Naive thymus-derived CD4-positive, alpha-beta T cell (primary cell): ENCODE results near the gene SNX24. TPM values are rescaled to one million over a fixed set of nuclear protein-coding genes. Genes with fewer than 3 reads are reported as not detected.

Source experiments
- ATAC-seq: fragments of 150-1000 bp; cut with Tn5 transposase; 2 replicates; pipeline ENCODE4 v1.10.0; 2021; ENCODE audit warnings: mild to moderate bottlenecking, moderate library complexity
- CTCF ChIA-PET: fragments of 350-600 bp; sonication (Branson Sonifier 250); formaldehyde crosslinking; loops from one replicate; lab custom pipeline; 2021; ENCODE audit warnings: antibody characterized with exemption; lab: Charles Lee
- POLR2A ChIA-PET: fragments of 350-600 bp; sonication (Branson Sonifier 250); formaldehyde crosslinking; loops from one replicate; lab custom pipeline; 2021; ENCODE audit warnings: antibody characterized with exemption, inconsistent platforms; lab: Charles Lee
- DNase-seq, 9 donors: peaks; one replicate each; pipeline versions ENCODE4 v3.0.0 to v3.0.0-alpha.2; 2020 to 2022; ENCODE audit warnings: mixed read lengths in 1 of 9
- H3K27ac ChIP-seq: one replicate; pipeline ENCODE4 v1.7.0; 2013; ENCODE audit warnings: mild to moderate bottlenecking, low read depth, low read length, moderate library complexity
- H3K27me3 ChIP-seq, 2 donors: one replicate each; pipeline ENCODE4 v1.7.0; 2013; ENCODE audit warnings: low read length in 2 of 2, mild to moderate bottlenecking in 2 of 2, moderate library complexity in 2 of 2; ENCODE audit not compliant: control insufficient read depth in 2 of 2, insufficient read depth in 2 of 2
- H3K36me3 ChIP-seq, 3 experiments: 1 replicate in 2 of 3; 2 replicates in 1 of 3; pipeline ENCODE4 v1.7.0; 2013; ENCODE audit warnings: low read length in 3 of 3, mild to moderate bottlenecking in 3 of 3, moderate library complexity in 1 of 3; ENCODE audit not compliant: insufficient read depth in 3 of 3, control insufficient read depth in 2 of 3
- H3K4me1 ChIP-seq, 2 donors: one replicate each; pipeline ENCODE4 v1.7.0; 2013; ENCODE audit warnings: low read length in 2 of 2, mild to moderate bottlenecking in 2 of 2, moderate library complexity in 1 of 2; ENCODE audit not compliant: control insufficient read depth in 2 of 2, insufficient read depth in 2 of 2
- H3K4me3 ChIP-seq: 2 replicates; pipeline ENCODE4 v1.7.0; 2013; ENCODE audit warnings: mild to moderate bottlenecking, low read length
- H3K9me3 ChIP-seq, 3 experiments: 1 replicate in 2 of 3; 2 replicates in 1 of 3; pipeline ENCODE4 v1.7.0; 2013; ENCODE audit warnings: low read length in 3 of 3; ENCODE audit not compliant: control insufficient read depth in 2 of 3
- H3K27ac Mint-ChIP-seq, 9 donors: one replicate each; pipeline ENCODE4 v1.8.0; 2020 to 2022; ENCODE audit warnings: mixed read lengths in 9 of 9, mild to moderate bottlenecking in 8 of 9, moderate library complexity in 5 of 9, inconsistent platforms in 2 of 9
- H3K27me3 Mint-ChIP-seq, 5 donors: one replicate each; pipeline ENCODE4 v1.8.0; 2021 to 2022; ENCODE audit warnings: mixed read lengths in 5 of 5, mild to moderate bottlenecking in 1 of 5
- H3K36me3 Mint-ChIP-seq, 5 donors: one replicate each; pipeline ENCODE4 v1.8.0; 2020 to 2022; ENCODE audit warnings: mixed read lengths in 5 of 5, mild to moderate bottlenecking in 3 of 5, inconsistent platforms in 1 of 5
- H3K4me1 Mint-ChIP-seq, 7 donors: one replicate each; pipeline ENCODE4 v1.8.0; 2020 to 2022; ENCODE audit warnings: mixed read lengths in 7 of 7, mild to moderate bottlenecking in 3 of 7, inconsistent platforms in 1 of 7
- H3K4me3 Mint-ChIP-seq, 10 donors: one replicate each; pipeline ENCODE4 v1.8.0; 2020 to 2022; ENCODE audit warnings: mild to moderate bottlenecking in 10 of 10, mixed read lengths in 10 of 10, moderate library complexity in 6 of 10, inconsistent platforms in 2 of 10
- H3K9me3 Mint-ChIP-seq, 11 donors: one replicate each; pipeline ENCODE4 v1.8.0; 2020 to 2022; ENCODE audit warnings: mixed read lengths in 11 of 11, mild to moderate bottlenecking in 4 of 11, inconsistent platforms in 1 of 11, moderate library complexity in 1 of 11
- intact Hi-C, 2 donors: fragments of 100-400 bp; cut with micrococcal nuclease; formaldehyde crosslinking; loops; one replicate each; pipeline ENCODE4 v1.15.1; 2023
- polyA plus RNA-seq, 2 donors: library from polyadenylated mRNA; unstranded; fragments of 300-500 nt; fragmentation: Illumina TruSeq; gene quantifications; one replicate each; pipeline ENCODE4 v1.2.3, GENCODE V29; 2021
- total RNA-seq, 6 experiments: library from RNA in 5 of 6; stranded (reverse) in 5 of 6; gene quantifications; 1 replicate in 5 of 6; 2 replicates in 1 of 6; pipeline ENCODE4 v1.2.3 and lab custom pipeline; 2021 to 2026

Gene SNX24
- total and polyA plus RNA-seq, 7 experiments from 2014 or later, result 1.2 to 3.5 (median 2.1) TPM

DNA sequence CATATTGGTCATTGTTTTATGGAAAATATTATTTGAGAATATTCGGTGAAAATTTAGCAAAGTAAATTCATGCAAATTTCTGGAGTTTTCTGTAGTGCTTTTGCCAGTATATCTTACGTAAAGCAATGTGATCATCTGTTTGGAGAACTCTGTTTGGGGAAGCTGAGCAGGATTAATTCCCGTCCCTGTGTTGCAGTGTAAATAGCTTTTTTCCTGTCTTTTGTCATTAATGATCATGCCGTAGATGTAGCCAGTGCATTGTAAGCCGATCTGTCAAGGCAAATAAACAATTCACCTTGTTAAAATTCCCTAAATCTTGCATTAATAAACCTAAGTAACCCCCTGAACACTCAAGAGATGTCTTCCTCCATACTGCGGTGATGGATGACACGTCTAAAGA lies 151.9 kb downstream of the SNX24 start:
- intact Hi-C loops, result loop anchor here in 1 of 2 donors (10.0 kb wide), 1 partner anchor 802 kb away; no protein-coding TSS in a partner anchor
- Mint-ChIP-seq H3K27me3 (peaks cover 0 to 4% (median 0%) of the 10 kb centered on the region in 5 donors), H3K4me1 (no peaks in the 10 kb centered on the region), H3K27ac (no peak overlapping the region), H3K9me3 (no peaks in the 10 kb centered on the region), H3K4me3 (no peak overlapping the region), H3K36me3 (peaks cover 0 to 4% (median 0%) of the 10 kb centered on the region in 5 donors)
- Histone ChIP-seq H3K36me3 (no peaks in the 10 kb centered on the region), H3K27me3 (no peaks in the 10 kb centered on the region), H3K27ac (no peak overlapping the region), H3K9me3 (no peaks in the 10 kb centered on the region), H3K4me3 (no peak overlapping the region), H3K4me1 (no peaks in the 10 kb centered on the region)
- CTCF ChIA-PET, result no interaction called here
- ATAC-seq (no peak), DNase-seq (no peak)
- POLR2A ChIA-PET, result no interaction called here

DNA sequence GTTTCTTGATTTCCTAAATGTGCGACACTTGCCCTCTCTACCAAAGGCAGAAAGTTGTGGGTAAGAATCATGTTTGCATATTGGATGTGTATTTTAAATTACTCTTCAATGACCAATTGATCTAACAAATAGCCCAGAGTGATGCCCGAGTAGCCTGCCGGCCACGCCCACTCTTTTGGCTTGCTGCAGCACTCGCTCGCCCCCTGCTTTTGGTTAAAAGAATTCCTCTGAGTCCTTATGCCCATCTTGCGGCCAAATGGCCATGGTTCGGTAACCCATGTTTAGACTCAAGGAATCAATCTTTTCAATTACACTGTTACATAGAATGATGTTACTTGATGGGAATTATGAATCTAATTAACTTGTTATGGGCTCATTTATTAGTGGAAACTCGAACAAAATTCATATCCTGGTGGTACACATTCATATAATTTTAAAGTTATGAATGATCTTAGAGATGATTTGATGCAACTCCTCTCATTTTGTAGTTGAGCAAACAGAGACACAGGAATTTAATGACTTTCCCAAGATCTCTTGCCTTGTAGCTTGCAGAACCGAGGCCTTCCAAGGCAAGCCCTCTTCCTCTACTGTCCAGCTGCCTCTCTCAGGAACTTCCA lies 154.6 kb downstream of the SNX24 start:
- no peak overlapping the region for H3K4me3 ChIP-seq
- peaks cover 0 to 7% (median 0%) of the 10 kb centered on the region in 5 donors for H3K36me3 Mint-ChIP-seq
- H3K36me3 ChIP-seq, result no peaks in the 10 kb centered on the region
- H3K27me3 ChIP-seq, result no peaks in the 10 kb centered on the region
- DNase-seq (peak in 4 of 9 donors; percentile 0 to 21 (median 4)), ATAC-seq (peak; percentile 54)
- no peak overlapping the region for H3K27ac ChIP-seq
- H3K27ac Mint-ChIP-seq, result no peak overlapping the region
- no peaks in the 10 kb centered on the region for H3K9me3 Mint-ChIP-seq
- POLR2A ChIA-PET, result no interaction called here
- intact Hi-C loops, result loop anchor here (5.0 to 10.0 kb wide), 3 partner anchors 295 to 805 kb away; no protein-coding TSS in a partner anchor
- CTCF ChIA-PET, result no interaction called here
- H3K4me1 ChIP-seq, result no peaks in the 10 kb centered on the region
- H3K4me3 Mint-ChIP-seq, result no peak overlapping the region
- H3K9me3 ChIP-seq, result no peaks in the 10 kb centered on the region
- H3K4me1 Mint-ChIP-seq, result no peaks in the 10 kb centered on the region
- peaks cover 0 to 4% (median 0%) of the 10 kb centered on the region in 5 donors for H3K27me3 Mint-ChIP-seq

DNA sequence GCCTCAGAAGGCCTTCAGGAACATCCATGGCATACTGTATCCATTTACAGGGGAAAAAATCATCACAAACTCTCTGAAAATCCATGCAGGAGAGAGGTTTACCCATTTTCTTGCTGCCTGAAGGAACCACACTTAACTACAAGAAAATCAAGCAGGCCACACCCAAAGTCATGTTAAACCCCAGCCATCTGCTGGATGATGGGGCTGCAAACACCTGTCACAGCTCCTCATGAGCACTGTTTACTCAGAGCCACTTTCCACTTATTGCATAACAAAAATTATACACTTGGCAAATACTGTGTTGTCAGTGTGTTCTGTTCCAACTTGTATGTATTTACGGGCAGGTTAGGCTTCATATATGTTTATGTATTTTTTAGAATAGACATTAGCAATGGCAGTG lies 155.3 kb downstream of the SNX24 start:
- H3K9me3 Mint-ChIP-seq, result no peaks in the 10 kb centered on the region
- ChIA-PET CTCF (no interaction called here), POLR2A (no interaction called here)
- ATAC-seq, result no peak
- no peak overlapping the region for H3K4me3 Mint-ChIP-seq
- peaks cover 0 to 7% (median 0%) of the 10 kb centered on the region in 5 donors for H3K36me3 Mint-ChIP-seq
- no peak overlapping the region for H3K27ac Mint-ChIP-seq
- Histone ChIP-seq H3K27me3 (no peaks in the 10 kb centered on the region), H3K4me3 (no peak overlapping the region), H3K4me1 (no peaks in the 10 kb centered on the region), H3K9me3 (no peaks in the 10 kb centered on the region), H3K27ac (no peak overlapping the region), H3K36me3 (no peaks in the 10 kb centered on the region)
- H3K4me1 Mint-ChIP-seq, result no peaks in the 10 kb centered on the region
- H3K27me3 Mint-ChIP-seq, result peaks cover 0 to 4% (median 0%) of the 10 kb centered on the region in 5 donors
- DNase-seq, result no peak
- intact Hi-C loops, result loop anchor here (5.0 to 10.0 kb wide), 2 partner anchors 296 to 498 kb away; no protein-coding TSS in a partner anchor

DNA sequence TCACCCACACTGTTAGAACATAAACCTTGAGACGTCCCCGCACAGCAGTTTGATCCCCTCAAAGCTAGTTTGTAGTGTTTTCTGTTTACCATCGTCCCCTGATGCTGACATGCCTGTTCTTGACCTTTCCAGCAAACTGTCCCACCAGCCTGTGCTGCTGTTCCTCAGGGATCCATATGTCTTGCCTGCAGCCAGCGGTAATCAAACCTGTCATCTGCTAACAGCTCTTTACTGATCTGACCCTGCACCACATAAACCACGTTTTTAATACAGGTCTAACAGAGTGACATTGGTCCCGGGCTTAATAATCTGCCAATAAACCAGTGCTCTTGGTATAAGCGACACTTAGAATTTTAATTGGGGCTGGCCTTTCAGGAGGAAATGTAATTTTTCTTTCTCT lies 156.4 kb downstream of the SNX24 start:
- Mint-ChIP-seq H3K4me3 (no peak overlapping the region), H3K9me3 (no peaks in the 10 kb centered on the region), H3K36me3 (peaks cover 0 to 7% (median 0%) of the 10 kb centered on the region in 5 donors), H3K27me3 (peaks cover 0 to 4% (median 0%) of the 10 kb centered on the region in 5 donors), H3K27ac (no peak overlapping the region), H3K4me1 (no peaks in the 10 kb centered on the region)
- Histone ChIP-seq H3K4me1 (no peaks in the 10 kb centered on the region), H3K9me3 (no peaks in the 10 kb centered on the region), H3K36me3 (no peaks in the 10 kb centered on the region), H3K27me3 (no peaks in the 10 kb centered on the region), H3K27ac (no peak overlapping the region), H3K4me3 (no peak overlapping the region)
- POLR2A ChIA-PET, result no interaction called here
- ATAC-seq (no peak), DNase-seq (no peak)
- CTCF ChIA-PET, result no interaction called here
- intact Hi-C loops, result loop anchor here (5.0 to 10.0 kb wide), 2 partner anchors 297 to 500 kb away; no protein-coding TSS in a partner anchor

DNA sequence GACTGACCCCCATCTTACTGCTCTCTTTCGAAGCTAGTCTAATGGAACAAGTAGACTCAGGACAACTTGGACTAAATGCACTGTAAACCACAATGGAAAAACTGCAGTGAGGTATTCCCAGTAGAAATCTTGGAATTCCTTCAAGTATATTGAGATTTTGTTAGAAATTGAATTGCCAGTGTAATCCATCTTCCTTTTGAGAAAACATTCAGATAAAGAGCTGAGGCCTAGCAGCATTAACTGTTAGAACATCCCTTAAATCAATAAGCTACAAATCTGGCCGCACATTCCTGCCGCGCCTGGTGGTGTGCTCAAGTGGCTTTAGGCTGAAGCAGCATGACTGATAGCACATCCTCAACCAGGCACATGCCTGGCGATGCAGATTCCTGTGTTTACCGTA lies 161.8 kb downstream of the SNX24 start:
- intact Hi-C loops, result loop anchor here in 1 of 2 donors (10.0 kb wide), 1 partner anchor 302 kb away; no protein-coding TSS in a partner anchor
- ChIA-PET POLR2A (no interaction called here), CTCF (no interaction called here)
- ATAC-seq, result no peak
- Mint-ChIP-seq H3K36me3 (peaks cover 0 to 4% (median 0%) of the 10 kb centered on the region in 5 donors), H3K4me3 (no peak overlapping the region), H3K4me1 (no peaks in the 10 kb centered on the region), H3K27me3 (no peaks in the 10 kb centered on the region), H3K27ac (no peak overlapping the region), H3K9me3 (peaks cover 0 to 3% (median 0%) of the 10 kb centered on the region in 11 donors)
- H3K27ac ChIP-seq, result no peak overlapping the region
- no peaks in the 10 kb centered on the region for H3K9me3 ChIP-seq
- no peaks in the 10 kb centered on the region for H3K36me3 ChIP-seq
- no peaks in the 10 kb centered on the region for H3K4me1 ChIP-seq
- no peak for DNase-seq
- no peaks in the 10 kb centered on the region for H3K27me3 ChIP-seq
- H3K4me3 ChIP-seq, result no peak overlapping the region

DNA sequence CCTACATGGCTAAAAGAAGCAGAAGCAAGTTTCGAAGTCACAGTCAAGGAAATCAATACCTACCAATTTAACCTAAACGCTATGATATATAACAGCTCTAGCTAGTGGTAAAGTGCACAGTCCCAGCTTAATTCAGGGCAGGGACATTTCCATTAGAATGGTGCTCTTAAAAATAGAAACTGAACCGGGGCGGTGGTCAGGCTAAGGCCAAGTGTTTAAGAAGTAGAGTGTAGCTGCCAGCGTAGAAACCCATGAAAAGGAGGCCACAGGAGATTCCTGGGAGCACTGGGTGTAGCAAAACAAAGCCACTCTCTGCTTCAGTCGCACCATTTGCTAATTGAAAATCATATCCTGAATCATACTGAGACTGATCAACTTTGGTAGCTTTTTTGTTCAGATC lies 162.3 kb downstream of the SNX24 start:
- H3K9me3 ChIP-seq, result no peaks in the 10 kb centered on the region
- H3K36me3 ChIP-seq, result no peaks in the 10 kb centered on the region
- H3K27ac ChIP-seq, result no peak overlapping the region
- ChIA-PET CTCF (no interaction called here), POLR2A (no interaction called here)
- no peak overlapping the region for H3K4me3 Mint-ChIP-seq
- no peaks in the 10 kb centered on the region for H3K4me1 Mint-ChIP-seq
- ATAC-seq (no peak), DNase-seq (no peak)
- H3K27me3 Mint-ChIP-seq, result no peaks in the 10 kb centered on the region
- H3K27ac Mint-ChIP-seq, result no peak overlapping the region
- H3K4me1 ChIP-seq, result no peaks in the 10 kb centered on the region
- no peaks in the 10 kb centered on the region for H3K27me3 ChIP-seq
- peaks cover 0 to 4% (median 0%) of the 10 kb centered on the region in 5 donors for H3K36me3 Mint-ChIP-seq
- no peak overlapping the region for H3K4me3 ChIP-seq
- intact Hi-C loops, result loop anchor here in 1 of 2 donors (10.0 kb wide), 1 partner anchor 303 kb away; no protein-coding TSS in a partner anchor
- peaks cover 0 to 5% (median 0%) of the 10 kb centered on the region in 11 donors for H3K9me3 Mint-ChIP-seq

DNA sequence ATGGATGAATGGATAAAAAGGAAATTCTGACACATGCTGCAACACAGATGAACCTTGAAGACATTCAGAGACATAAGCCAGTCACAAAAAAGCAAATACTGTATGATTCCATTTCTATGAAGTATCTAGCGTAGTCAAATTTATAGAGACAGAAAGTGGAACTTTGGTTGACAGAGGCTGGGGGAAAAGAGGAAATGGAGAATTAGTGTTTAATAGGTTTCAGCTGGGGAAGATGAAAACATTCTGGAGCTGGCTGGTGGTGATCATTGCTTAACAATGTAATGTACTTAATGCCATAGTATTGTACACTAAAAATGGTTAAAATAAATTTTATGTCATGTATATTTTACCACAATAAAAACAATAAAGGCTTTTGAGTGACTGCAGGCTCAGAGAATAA lies 166.9 kb downstream of the SNX24 start:
- Mint-ChIP-seq H3K27me3 (no peaks in the 10 kb centered on the region), H3K36me3 (no peaks in the 10 kb centered on the region), H3K27ac (no peak overlapping the region), H3K4me3 (no peak overlapping the region), H3K4me1 (no peaks in the 10 kb centered on the region), H3K9me3 (peaks cover 0 to 10% (median 1%) of the 10 kb centered on the region in 11 donors)
- Histone ChIP-seq H3K9me3 (no peaks in the 10 kb centered on the region), H3K4me3 (no peak overlapping the region), H3K27ac (no peak overlapping the region), H3K27me3 (no peaks in the 10 kb centered on the region), H3K36me3 (no peaks in the 10 kb centered on the region), H3K4me1 (no peaks in the 10 kb centered on the region)
- ChIA-PET POLR2A (no interaction called here), CTCF (no interaction called here)
- intact Hi-C loops, result no loop called here
- no peak for ATAC-seq
- no peak for DNase-seq
